Thyroid gland (tissue), 4 donors: ENCODE data around the gene HOATZ.

Experiments used
- CTCF ChIP-seq, 6 experiments: fragments of 200-600 bp in 3 of 6; fragments of 450-650 bp in 3 of 6; sonication (generic) in 3 of 6; IDR thresholded peaks; one replicate each; pipeline ENCODE4 v1.5.1; 2016 to 2019; ENCODE audit warnings: antibody characterized with exemption in 6 of 6, mild to moderate bottlenecking in 2 of 6, inconsistent platforms in 1 of 6, moderate library complexity in 1 of 6
- POLR2A ChIP-seq, 2 donors: fragments of 450-650 bp; IDR thresholded peaks; one replicate each; pipeline ENCODE4 v1.6.1; 2017; ENCODE audit warnings: antibody characterized with exemption in 2 of 2, mild to moderate bottlenecking in 2 of 2, moderate library complexity in 1 of 2

- TF ChIP-seq CTCF (IDR thresholded peaks at IDR 0.05) = no peak
- no peak for TF ChIP-seq POLR2A (IDR thresholded peaks at IDR 0.05)
Measured at GRCh38 chr11:111526501-111526900, 11.9 kb downstream of the HOATZ start.
